ENCODE data around the gene UBAP1L. TPM values are rescaled to one million over a fixed set of nuclear protein-coding genes. Genes with fewer than 3 reads are reported as not detected.
A peak's percentile ranks its signal among the peaks of the same experiment; 100 is the strongest.

Gene UBAP1L
- total RNA-seq, 1 experiment from 2014 or later, result 3.0 TPM

GRCh38 chr15:65106011-65106590 lies 8.9 kb downstream of the UBAP1L start:
- Mint-ChIP-seq H3K36me3 (ENCODE audit: insufficient read depth in 1 of 3, low read depth in 3 of 3) (peaks cover 0 to 9% (median 6%) of the 10 kb centered on the region in 3 experiments; a peak in 3 of 7 replicates), H3K4me1 (peaks cover 6 to 7% of the 10 kb centered on the region in 2 experiments; a peak in 3 of 4 replicates), H3K27me3 (ENCODE audit: low read depth) (no peaks in the 10 kb centered on the region), H3K9me3 (no peaks in the 10 kb centered on the region), H3K4me3 (no peak overlapping the region), H3K27ac (peak overlapping the region in 2 of 3 experiments; percentile 13 to 80; a peak in 2 of 7 replicates)
- H2BK120ac ChIP-seq (ENCODE audit: low read depth, low read length, poor library complexity, severe bottlenecking), result no peak overlapping the region
- no peaks in the 10 kb centered on the region for H3K4me1 ChIP-seq (ENCODE audit: insufficient read depth, low read length)
- no peaks in the 10 kb centered on the region for H3K79me2 ChIP-seq (ENCODE audit: insufficient read depth, low read length)
- H3K9me3 ChIP-seq (ENCODE audit: control insufficient read depth, low read depth, low read length), result no peaks in the 10 kb centered on the region
- no peak overlapping the region for H2AK5ac ChIP-seq (ENCODE audit: insufficient read length, low read length)
- no peak overlapping the region for H4K5ac ChIP-seq (ENCODE audit: insufficient read length, low read depth, low read length)
- no peak overlapping the region for H2BK20ac ChIP-seq (ENCODE audit: low read depth, low read length, poor library complexity, severe bottlenecking)
- no peak overlapping the region for H2BK5ac ChIP-seq (ENCODE audit: insufficient read length, low read length)
- H3K27ac ChIP-seq (ENCODE audit: insufficient read length, low read depth, low read length), result no peak overlapping the region
- no peak overlapping the region for H4K91ac ChIP-seq (ENCODE audit: insufficient read length, low read depth, low read length)
- H2BK12ac ChIP-seq (ENCODE audit: insufficient read length, low read depth, low read length), result no peak overlapping the region
- no peaks in the 10 kb centered on the region for H4K20me1 ChIP-seq (ENCODE audit: control insufficient read depth, insufficient read depth, insufficient read length)
- no peak overlapping the region for H3K18ac ChIP-seq (ENCODE audit: insufficient read length, low read depth, low read length)
- H3K27me3 ChIP-seq (ENCODE audit: insufficient read depth, low read length), result no peaks in the 10 kb centered on the region
- no peak overlapping the region for H3K56ac ChIP-seq (ENCODE audit: insufficient read length, low read depth, low read length)
- H3K23me2 ChIP-seq (ENCODE audit: insufficient read length, low read depth, low read length, poor library complexity, severe bottlenecking), result peaks cover 3% of the 10 kb centered on the region
- no peaks in the 10 kb centered on the region for H3K79me1 ChIP-seq (ENCODE audit: insufficient read depth, low read depth, low read length, poor library complexity, severe bottlenecking)
- no peak overlapping the region for H3K4ac ChIP-seq (ENCODE audit: low read depth, low read length)
- no peak overlapping the region for H3K9ac ChIP-seq (ENCODE audit: extremely low read depth, insufficient read length, low read length)
- H3K4me2 ChIP-seq (ENCODE audit: insufficient read depth, insufficient read length, low read length), result no peak overlapping the region
- no peak overlapping the region for H2BK15ac ChIP-seq (ENCODE audit: low read depth, low read length)
- DNase-seq, result no peak
- no peak for TF ChIP-seq CTCF (conservative IDR thresholded peaks at IDR 0.05)
- no CpG with 5 or more reads among the region's 6 CpGs for WGBS (ENCODE audit: extremely low coverage, insufficient read length, low lambda C conversion rate)
- no peak overlapping the region for H3T11ph ChIP-seq (ENCODE audit: low read length)
- no peak overlapping the region for H4K8ac ChIP-seq (replicated peaks; ENCODE audit: insufficient read length, low read depth, low read length)
- no peak overlapping the region for H3K14ac ChIP-seq (ENCODE audit: insufficient read depth, low read length)
- no peak overlapping the region for H3K23ac ChIP-seq (ENCODE audit: insufficient read length, low read depth, low read length)
- no peak overlapping the region for H2AFZ ChIP-seq (ENCODE audit: low read length)

Data from H9 (cell line).